Kidney tubule cell (primary cell): ENCODE data around the gene RBFOX1.
A peak's percentile ranks its signal among the peaks of the same experiment; 100 is the strongest.

Experiments
- DNase-seq: peaks from one replicate; pipeline ENCODE4 v3.0.0-alpha.2; 2018; ENCODE audit warnings: low spot score

The RBFOX1 gene

GRCh38 chr16:7373776-7374175 is 41.1 kb downstream of the RBFOX1 start:
- DNase-seq: no peak

GRCh38 chr16:7374614-7375174 is 42.0 kb downstream of the RBFOX1 start:
- no peak for DNase-seq

- DNase-seq: no peak
These were observed 43.6 kb downstream of the RBFOX1 start for GRCh38 chr16:7376227-7376626.

GRCh38 chr16:7377231-7377630 is 44.6 kb downstream of the RBFOX1 start:
- no peak for DNase-seq

- DNase-seq: no peak
These were observed 45.5 kb downstream of the RBFOX1 start for GRCh38 chr16:7378024-7378695.

GRCh38 chr16:7380441-7380840 is 47.8 kb downstream of the RBFOX1 start:
- DNase-seq: no peak

GRCh38 chr16:7380911-7381310 is 48.3 kb downstream of the RBFOX1 start:
- no peak for DNase-seq

- DNase-seq: no peak
These were observed 49.0 kb downstream of the RBFOX1 start for GRCh38 chr16:7381671-7382070.

- no peak for DNase-seq
These were observed 49.9 kb downstream of the RBFOX1 start for GRCh38 chr16:7382521-7382920.

GRCh38 chr16:7390974-7391373 is 58.3 kb downstream of the RBFOX1 start:
- no peak for DNase-seq

GRCh38 chr16:7391694-7392093 is 59.0 kb downstream of the RBFOX1 start:
- no peak for DNase-seq

GRCh38 chr16:7392206-7392605 is 59.6 kb downstream of the RBFOX1 start:
- DNase-seq: no peak

- no peak for DNase-seq
These were observed 61.0 kb downstream of the RBFOX1 start for GRCh38 chr16:7393680-7394079.

GRCh38 chr16:7394720-7395336 is 62.2 kb downstream of the RBFOX1 start:
- no peak for DNase-seq

GRCh38 chr16:7397901-7398300 is 65.3 kb downstream of the RBFOX1 start:
- DNase-seq: peak; percentile 87

- DNase-seq: no peak
These were observed 65.9 kb downstream of the RBFOX1 start for GRCh38 chr16:7398536-7398935.

GRCh38 chr16:7399296-7399695 is 66.7 kb downstream of the RBFOX1 start:
- DNase-seq: no peak

GRCh38 chr16:7400117-7400890 is 67.7 kb downstream of the RBFOX1 start:
- DNase-seq: no peak

- DNase-seq: no peak
These were observed 71.6 kb downstream of the RBFOX1 start for GRCh38 chr16:7404217-7404616.

GRCh38 chr16:7405166-7405565 is 72.5 kb downstream of the RBFOX1 start:
- peak; percentile 35 for DNase-seq

GRCh38 chr16:7408700-7409365 is 76.2 kb downstream of the RBFOX1 start:
- no peak for DNase-seq

- DNase-seq: no peak
These were observed 86.8 kb downstream of the RBFOX1 start for GRCh38 chr16:7419441-7419840.
